ENCODE results near the gene ARHGEF1.

ARHGEF1 gene

DNA sequence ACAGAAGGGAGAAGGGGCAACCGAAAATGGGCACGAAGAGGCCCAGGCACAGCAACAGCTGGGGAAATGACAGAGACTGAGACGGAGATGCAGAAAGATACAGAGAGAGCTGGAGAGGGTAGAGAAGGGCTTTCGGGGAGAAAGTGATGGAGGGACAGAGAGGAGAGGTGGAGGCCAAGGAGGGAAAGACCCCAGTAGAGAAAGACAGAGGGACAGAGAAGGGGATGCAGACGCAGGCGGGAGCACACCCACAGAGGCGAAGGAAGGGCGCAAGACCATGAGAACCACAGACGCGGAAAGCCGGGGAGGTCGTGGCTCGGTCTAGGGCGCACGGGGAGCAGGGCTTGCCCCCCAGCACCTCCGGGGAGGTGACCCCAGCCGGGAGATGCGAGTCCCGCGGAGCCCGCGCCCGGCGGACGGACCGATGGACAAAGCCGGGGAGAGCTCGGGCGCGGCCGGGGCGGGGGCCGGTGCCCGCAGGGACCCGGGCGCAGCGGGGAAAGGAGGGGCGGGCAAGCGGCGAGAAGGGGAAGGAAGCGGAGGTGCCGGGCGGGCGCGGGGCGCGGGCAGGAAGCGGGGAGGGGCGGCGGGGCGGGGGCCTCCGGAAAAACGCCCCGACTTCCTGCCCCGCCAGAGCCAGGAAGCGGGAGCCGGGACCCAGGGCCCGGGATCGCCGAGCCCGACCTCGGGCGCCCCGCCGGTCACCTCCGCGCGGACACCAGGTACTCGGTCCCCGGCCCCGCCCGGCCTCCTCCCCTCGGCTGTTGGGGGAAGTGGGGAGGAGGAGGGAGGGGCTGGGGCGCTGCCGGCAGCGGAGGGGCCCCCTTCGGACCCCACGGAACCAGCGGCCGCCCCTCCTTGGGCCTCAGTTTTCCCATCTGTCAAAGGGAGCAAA is at the start of gene ARHGEF1:
ARHGEF1 (plus strand) TSS at position 617 of the 895 bp plus-strand sequence. CDS start 4,899 bp downstream, outside the sequence.
- peaks cover 7 to 28% of the 10 kb centered on the region in 2 donors for H3K4me1 ChIP-seq (ENCODE audit: control insufficient read depth in 1 of 2, insufficient read depth in 2 of 2, low read length in 2 of 2)
- peaks cover 0 to 7% of the 10 kb centered on the region in 2 donors for H3K36me3 ChIP-seq (ENCODE audit: control insufficient read depth in 1 of 2, insufficient read depth in 2 of 2, low read length in 2 of 2)
- peak within 1 kb of the TSS; percentile 77 for H3K27ac ChIP-seq (ENCODE audit: low read length)
- no peaks in the 10 kb centered on the region for H3K9me3 ChIP-seq (ENCODE audit: control insufficient read depth in 1 of 2, low read length in 2 of 2)
- peak within 1 kb of the TSS; percentile 96 to 99 for H3K4me3 ChIP-seq (ENCODE audit: low read depth in 1 of 2, low read length in 2 of 2)
- H3K27me3 ChIP-seq (ENCODE audit: low read depth, low read length): no peaks in the 10 kb centered on the region

GRCh38 chr19:41837981-41838708 is 44.8 kb upstream of the ARHGEF1 start:
- no peak overlapping the region for H3K4me3 ChIP-seq (ENCODE audit: low read depth in 1 of 2, low read length in 2 of 2)
- H3K4me1 ChIP-seq (ENCODE audit: control insufficient read depth in 1 of 2, insufficient read depth in 2 of 2, low read length in 2 of 2): no peaks in the 10 kb centered on the region
- peaks cover 3% of the 10 kb centered on the region for H3K27me3 ChIP-seq (ENCODE audit: low read depth, low read length)
- H3K9me3 ChIP-seq (ENCODE audit: control insufficient read depth in 1 of 2, low read length in 2 of 2): no peaks in the 10 kb centered on the region
- no peaks in the 10 kb centered on the region for H3K36me3 ChIP-seq (ENCODE audit: control insufficient read depth in 1 of 2, insufficient read depth in 2 of 2, low read length in 2 of 2)
- no peak overlapping the region for H3K27ac ChIP-seq (ENCODE audit: low read length)

GRCh38 chr19:41839211-41839610 is 43.8 kb upstream of the ARHGEF1 start:
- H3K27me3 ChIP-seq (ENCODE audit: low read depth, low read length): peaks cover 3% of the 10 kb centered on the region

GRCh38 chr19:41843371-41843770 is 39.6 kb upstream of the ARHGEF1 start:
- H3K4me1 ChIP-seq (ENCODE audit: control insufficient read depth in 1 of 2, insufficient read depth in 2 of 2, low read length in 2 of 2): no peaks in the 10 kb centered on the region
- H3K27ac ChIP-seq (ENCODE audit: low read length): no peak overlapping the region
- no peak overlapping the region for H3K4me3 ChIP-seq (ENCODE audit: low read depth in 1 of 2, low read length in 2 of 2)
- no peaks in the 10 kb centered on the region for H3K27me3 ChIP-seq (ENCODE audit: low read depth, low read length)
- no peaks in the 10 kb centered on the region for H3K9me3 ChIP-seq (ENCODE audit: control insufficient read depth in 1 of 2, low read length in 2 of 2)
- no peaks in the 10 kb centered on the region for H3K36me3 ChIP-seq (ENCODE audit: control insufficient read depth in 1 of 2, insufficient read depth in 2 of 2, low read length in 2 of 2)

More at GRCh38 chr19:41839211-41839610, 43.8 kb upstream of the ARHGEF1 start:
- H3K4me1 ChIP-seq (ENCODE audit: control insufficient read depth in 1 of 2, insufficient read depth in 2 of 2, low read length in 2 of 2): no peaks in the 10 kb centered on the region
- H3K9me3 ChIP-seq (ENCODE audit: control insufficient read depth in 1 of 2, low read length in 2 of 2): no peaks in the 10 kb centered on the region
- H3K36me3 ChIP-seq (ENCODE audit: control insufficient read depth in 1 of 2, insufficient read depth in 2 of 2, low read length in 2 of 2): no peaks in the 10 kb centered on the region
- H3K4me3 ChIP-seq (ENCODE audit: low read depth in 1 of 2, low read length in 2 of 2): no peak overlapping the region
- no peak overlapping the region for H3K27ac ChIP-seq (ENCODE audit: low read length)

GRCh38 chr19:41844601-41845000 is 38.4 kb upstream of the ARHGEF1 start, which contains the start of gene LYPD4:
Gene LYPD4 (minus strand): TSS chr19:41844683. CDS start chr19:41839285, 5,398 bp downstream.
- H3K27ac ChIP-seq (ENCODE audit: low read length): no peak within 1 kb of the TSS
- H3K36me3 ChIP-seq (ENCODE audit: control insufficient read depth in 1 of 2, insufficient read depth in 2 of 2, low read length in 2 of 2): no peaks in the 10 kb centered on the region
- no peaks in the 10 kb centered on the region for H3K9me3 ChIP-seq (ENCODE audit: control insufficient read depth in 1 of 2, low read length in 2 of 2)
- no peak within 1 kb of the TSS for H3K4me3 ChIP-seq (ENCODE audit: low read depth in 1 of 2, low read length in 2 of 2)
- no peaks in the 10 kb centered on the region for H3K27me3 ChIP-seq (ENCODE audit: low read depth, low read length)
- H3K4me1 ChIP-seq (ENCODE audit: control insufficient read depth in 1 of 2, insufficient read depth in 2 of 2, low read length in 2 of 2): no peaks in the 10 kb centered on the region

- no peaks in the 10 kb centered on the region for H3K27me3 ChIP-seq (ENCODE audit: low read depth, low read length)
- no peaks in the 10 kb centered on the region for H3K36me3 ChIP-seq (ENCODE audit: control insufficient read depth in 1 of 2, insufficient read depth in 2 of 2, low read length in 2 of 2)
- H3K9me3 ChIP-seq (ENCODE audit: control insufficient read depth in 1 of 2, low read length in 2 of 2): no peaks in the 10 kb centered on the region
- H3K27ac ChIP-seq (ENCODE audit: low read length): no peak within 1 kb of the TSS
- H3K4me1 ChIP-seq (ENCODE audit: control insufficient read depth in 1 of 2, insufficient read depth in 2 of 2, low read length in 2 of 2): no peaks in the 10 kb centered on the region
- H3K4me3 ChIP-seq (ENCODE audit: low read depth in 1 of 2, low read length in 2 of 2): no peak within 1 kb of the TSS
Observed at GRCh38 chr19:41845001-41845050, 38.2 kb upstream of the ARHGEF1 start, which contains the start of gene DMRTC2. Gene DMRTC2 (plus strand): TSS chr19:41845042. CDS start chr19:41847429, 2,387 bp downstream.

- Histone ChIP-seq H3K36me3 (ENCODE audit: control insufficient read depth in 1 of 2, insufficient read depth in 2 of 2, low read length in 2 of 2) (no peaks in the 10 kb centered on the region), H3K4me1 (ENCODE audit: control insufficient read depth in 1 of 2, insufficient read depth in 2 of 2, low read length in 2 of 2) (no peaks in the 10 kb centered on the region), H3K9me3 (ENCODE audit: control insufficient read depth in 1 of 2, low read length in 2 of 2) (no peaks in the 10 kb centered on the region), H3K4me3 (ENCODE audit: low read depth in 1 of 2, low read length in 2 of 2) (no peak overlapping the region), H3K27me3 (ENCODE audit: low read depth, low read length) (no peaks in the 10 kb centered on the region), H3K27ac (ENCODE audit: low read length) (no peak overlapping the region)
Observed at GRCh38 chr19:41845051-41845590, 37.9 kb upstream of the ARHGEF1 start.

DNA sequence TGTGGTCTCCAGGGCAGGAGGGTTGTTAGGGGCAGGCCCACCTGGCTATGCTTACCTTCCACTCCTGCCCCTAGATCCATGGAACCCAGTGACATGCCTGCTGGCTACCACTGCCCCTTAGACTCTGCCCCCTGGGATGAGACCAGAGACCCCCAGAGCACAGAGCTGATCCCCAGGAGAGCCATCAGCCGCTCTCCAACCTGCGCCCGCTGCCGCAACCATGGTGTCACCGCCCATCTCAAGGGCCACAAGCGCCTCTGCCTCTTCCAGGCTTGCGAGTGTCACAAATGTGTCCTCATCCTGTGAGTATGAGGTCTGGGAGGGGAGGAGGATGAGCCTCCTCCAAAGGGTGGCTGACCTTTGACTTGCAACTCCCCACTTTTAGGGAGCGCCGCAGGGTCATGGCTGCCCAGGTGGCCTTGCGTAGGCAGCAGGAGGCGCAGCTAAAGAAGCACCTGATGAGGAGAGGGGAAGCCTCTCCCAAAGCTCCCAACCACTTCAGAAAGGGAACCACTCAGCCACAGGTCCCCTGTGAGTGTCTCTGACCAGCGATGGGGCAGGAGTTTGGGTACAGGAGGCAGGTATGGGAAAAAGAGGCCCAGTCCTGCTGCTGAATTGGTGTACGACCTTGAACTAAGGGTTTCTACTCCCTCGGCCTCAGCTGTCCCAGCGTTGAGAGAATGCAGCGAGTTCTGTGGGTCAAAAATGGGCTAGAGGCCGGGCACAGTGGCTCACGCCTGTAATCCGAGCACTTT is 35.5 kb upstream of the ARHGEF1 start:
- Histone ChIP-seq H3K36me3 (ENCODE audit: control insufficient read depth in 1 of 2, insufficient read depth in 2 of 2, low read length in 2 of 2) (no peaks in the 10 kb centered on the region), H3K4me3 (ENCODE audit: low read depth in 1 of 2, low read length in 2 of 2) (no peak overlapping the region), H3K9me3 (ENCODE audit: control insufficient read depth in 1 of 2, low read length in 2 of 2) (no peaks in the 10 kb centered on the region), H3K27me3 (ENCODE audit: low read depth, low read length) (no peaks in the 10 kb centered on the region), H3K4me1 (ENCODE audit: control insufficient read depth in 1 of 2, insufficient read depth in 2 of 2, low read length in 2 of 2) (no peaks in the 10 kb centered on the region), H3K27ac (ENCODE audit: low read length) (no peak overlapping the region)

DNA sequence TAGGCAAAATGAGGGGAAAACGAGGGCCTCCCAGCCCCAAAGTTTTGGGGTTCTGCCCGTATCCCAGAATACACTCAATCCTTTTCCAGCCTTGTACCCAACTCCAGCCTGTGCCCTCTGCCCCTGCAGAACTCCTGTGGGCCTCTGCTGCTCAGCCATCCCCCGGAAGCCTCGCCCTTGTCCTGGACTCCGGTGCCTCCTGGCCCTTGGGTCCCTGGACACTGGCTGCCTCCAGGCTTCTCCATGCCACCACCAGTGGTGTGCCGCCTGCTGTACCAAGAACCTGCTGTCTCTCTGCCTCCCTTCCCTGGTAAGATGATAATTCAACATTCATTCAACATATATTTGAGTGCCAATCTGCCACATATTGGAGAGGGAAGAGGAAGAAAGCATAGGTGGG is 34.3 kb upstream of the ARHGEF1 start:
- H3K4me1 ChIP-seq (ENCODE audit: control insufficient read depth in 1 of 2, insufficient read depth in 2 of 2, low read length in 2 of 2): no peaks in the 10 kb centered on the region
- no peaks in the 10 kb centered on the region for H3K9me3 ChIP-seq (ENCODE audit: control insufficient read depth in 1 of 2, low read length in 2 of 2)
- no peaks in the 10 kb centered on the region for H3K27me3 ChIP-seq (ENCODE audit: low read depth, low read length)
- H3K4me3 ChIP-seq (ENCODE audit: low read depth in 1 of 2, low read length in 2 of 2): no peak overlapping the region
- no peaks in the 10 kb centered on the region for H3K36me3 ChIP-seq (ENCODE audit: control insufficient read depth in 1 of 2, insufficient read depth in 2 of 2, low read length in 2 of 2)
- H3K27ac ChIP-seq (ENCODE audit: low read length): no peak overlapping the region

DNA sequence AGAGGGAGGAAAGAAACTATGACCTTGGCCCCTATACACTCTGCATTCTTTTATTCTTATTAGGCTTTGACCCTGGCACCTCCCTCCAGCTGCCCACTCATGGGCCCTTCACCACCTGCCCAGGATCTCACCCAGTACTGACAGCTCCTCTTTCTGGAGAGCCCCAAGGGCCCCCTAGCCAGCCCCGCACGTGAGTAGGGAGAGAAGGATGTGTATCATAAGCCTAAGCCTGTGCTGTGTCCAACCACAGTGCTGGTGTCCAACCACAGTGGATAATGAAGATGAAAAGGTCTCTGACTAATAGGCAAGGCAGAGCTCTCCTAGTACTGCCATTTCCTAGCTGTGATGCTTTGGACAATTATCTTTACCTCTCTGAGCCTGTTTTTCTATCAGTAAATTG is 33.9 kb upstream of the ARHGEF1 start:
- Histone ChIP-seq H3K4me3 (ENCODE audit: low read depth in 1 of 2, low read length in 2 of 2) (no peak overlapping the region), H3K27me3 (ENCODE audit: low read depth, low read length) (no peaks in the 10 kb centered on the region), H3K36me3 (ENCODE audit: control insufficient read depth in 1 of 2, insufficient read depth in 2 of 2, low read length in 2 of 2) (no peaks in the 10 kb centered on the region), H3K4me1 (ENCODE audit: control insufficient read depth in 1 of 2, insufficient read depth in 2 of 2, low read length in 2 of 2) (no peaks in the 10 kb centered on the region), H3K27ac (ENCODE audit: low read length) (no peak overlapping the region), H3K9me3 (ENCODE audit: control insufficient read depth in 1 of 2, low read length in 2 of 2) (no peaks in the 10 kb centered on the region)

GRCh38 chr19:41850381-41850780 is 32.6 kb upstream of the ARHGEF1 start:
- Histone ChIP-seq H3K4me1 (ENCODE audit: control insufficient read depth in 1 of 2, insufficient read depth in 2 of 2, low read length in 2 of 2) (no peaks in the 10 kb centered on the region), H3K27ac (ENCODE audit: low read length) (no peak overlapping the region), H3K4me3 (ENCODE audit: low read depth in 1 of 2, low read length in 2 of 2) (no peak overlapping the region), H3K9me3 (ENCODE audit: control insufficient read depth in 1 of 2, low read length in 2 of 2) (no peaks in the 10 kb centered on the region), H3K27me3 (ENCODE audit: low read depth, low read length) (no peaks in the 10 kb centered on the region), H3K36me3 (ENCODE audit: control insufficient read depth in 1 of 2, insufficient read depth in 2 of 2, low read length in 2 of 2) (no peaks in the 10 kb centered on the region)
